ENCODE results near the gene A2M. TPM values are rescaled to one million over a fixed set of nuclear protein-coding genes. Genes with fewer than 3 reads are reported as not detected.
A peak's percentile ranks its signal among the peaks of the same experiment; 100 is the strongest.

A2M gene
- total and polyA plus RNA-seq, 10 donors, result 28.9 to 975 (median 409) TPM

DNA sequence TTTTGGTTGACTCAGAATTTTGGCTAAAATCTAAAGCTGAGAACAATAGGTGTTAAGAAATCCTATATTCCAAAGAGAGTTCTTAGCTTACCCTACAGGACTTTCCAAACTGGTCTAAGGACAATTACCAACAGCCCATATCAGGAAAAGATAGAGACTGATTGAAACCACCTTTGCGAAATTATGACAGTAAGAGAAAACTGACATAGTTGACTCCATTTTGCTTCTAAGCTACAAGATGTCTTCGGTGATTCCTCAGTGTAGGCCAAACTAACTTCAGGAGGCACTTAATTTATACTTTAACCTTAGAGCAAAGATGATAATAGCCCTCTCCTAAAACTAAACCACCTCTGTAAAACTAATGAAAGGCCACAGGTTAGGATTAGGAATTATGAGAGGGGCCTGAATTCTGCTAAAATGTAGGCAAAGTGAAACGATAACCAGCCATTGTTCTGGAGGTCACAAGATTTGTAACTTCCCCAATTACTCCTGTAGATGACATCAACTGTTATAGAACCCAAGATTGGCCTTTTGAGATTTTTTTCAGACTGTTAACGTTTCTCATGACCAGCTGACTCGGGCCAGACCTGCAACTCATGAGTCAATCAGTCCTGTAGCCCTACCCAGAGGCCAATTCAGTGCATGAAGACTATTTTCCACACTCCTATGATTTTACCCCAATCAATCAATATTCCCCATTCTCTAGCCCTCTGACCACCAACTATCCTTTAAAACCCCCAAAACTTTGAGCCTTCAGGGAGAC is 83.3 kb downstream of the A2M start:
- H3K4me1 ChIP-seq, result peaks cover 0 to 2% (median 0%) of the 10 kb centered on the region in 6 donors
- intact Hi-C loops (cut with DNase I; ENCODE audit: low total_unique reads), result no loop called here
- WGBS, 5 donors, result 58 to 72% (median 63%) methylated on average over 5 of the region's 5 CpGs
- DNase-seq, result no peak
- H3K27me3 ChIP-seq (replicated peaks in 1 of 7), result no peaks in the 10 kb centered on the region
- H3K36me3 ChIP-seq, result no peaks in the 10 kb centered on the region
- no peak overlapping the region for H3K27ac ChIP-seq
- H3K4me3 ChIP-seq, result no peak overlapping the region
- TF ChIP-seq, protein P1, sequence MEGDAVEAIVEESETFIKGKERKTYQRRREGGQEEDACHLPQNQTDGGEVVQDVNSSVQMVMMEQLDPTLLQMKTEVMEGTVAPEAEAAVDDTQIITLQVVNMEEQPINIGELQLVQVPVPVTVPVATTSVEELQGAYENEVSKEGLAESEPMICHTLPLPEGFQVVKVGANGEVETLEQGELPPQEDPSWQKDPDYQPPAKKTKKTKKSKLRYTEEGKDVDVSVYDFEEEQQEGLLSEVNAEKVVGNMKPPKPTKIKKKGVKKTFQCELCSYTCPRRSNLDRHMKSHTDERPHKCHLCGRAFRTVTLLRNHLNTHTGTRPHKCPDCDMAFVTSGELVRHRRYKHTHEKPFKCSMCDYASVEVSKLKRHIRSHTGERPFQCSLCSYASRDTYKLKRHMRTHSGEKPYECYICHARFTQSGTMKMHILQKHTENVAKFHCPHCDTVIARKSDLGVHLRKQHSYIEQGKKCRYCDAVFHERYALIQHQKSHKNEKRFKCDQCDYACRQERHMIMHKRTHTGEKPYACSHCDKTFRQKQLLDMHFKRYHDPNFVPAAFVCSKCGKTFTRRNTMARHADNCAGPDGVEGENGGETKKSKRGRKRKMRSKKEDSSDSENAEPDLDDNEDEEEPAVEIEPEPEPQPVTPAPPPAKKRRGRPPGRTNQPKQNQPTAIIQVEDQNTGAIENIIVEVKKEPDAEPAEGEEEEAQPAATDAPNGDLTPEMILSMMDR (IDR thresholded peaks at IDR 0.05 in 8 of 11, conservative IDR thresholded peaks at IDR 0.05 in 3 of 11), result no peak
- TF ChIP-seq POLR2AphosphoS5 (IDR thresholded peaks at IDR 0.05), result no peak
- TF ChIP-seq POLR2A (IDR thresholded peaks at IDR 0.05), result no peak
- H3K9me3 ChIP-seq, result peaks cover 0 to 5% (median 0%) of the 10 kb centered on the region in 8 donors

DNA sequence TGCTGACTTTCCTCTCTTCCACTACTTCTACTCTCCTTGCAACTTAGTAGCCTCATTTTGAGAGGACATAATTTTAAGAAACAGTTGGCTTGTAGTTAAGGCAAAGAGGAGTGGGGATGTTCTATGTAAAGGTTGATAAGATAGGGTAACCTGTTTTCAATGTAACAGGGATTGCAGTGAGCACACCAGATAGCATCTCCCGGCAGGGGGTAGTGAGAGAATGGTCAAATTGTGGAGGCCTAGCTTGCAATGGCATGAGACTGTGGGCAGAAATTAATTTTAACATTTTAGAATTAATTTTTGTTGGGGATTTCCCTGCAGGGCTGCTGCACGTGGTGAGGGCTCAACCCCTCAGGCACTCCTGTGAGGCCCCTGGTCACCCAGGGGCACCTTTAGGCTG is 84.9 kb downstream of the A2M start:
- H3K4me3 ChIP-seq, result no peak overlapping the region
- intact Hi-C loops (cut with DNase I; ENCODE audit: low total_unique reads), result no loop called here
- H3K27me3 ChIP-seq (replicated peaks in 1 of 7), result no peaks in the 10 kb centered on the region
- H3K36me3 ChIP-seq, result no peaks in the 10 kb centered on the region
- peaks cover 0 to 5% (median 0%) of the 10 kb centered on the region in 8 donors for H3K9me3 ChIP-seq
- WGBS, 5 donors, result 67 to 78% (median 71%) methylated on average over 2 of the region's 2 CpGs
- no peak for DNase-seq
- H3K4me1 ChIP-seq, result peaks cover 0 to 18% (median 9%) of the 10 kb centered on the region in 6 donors
- peak overlapping the region in 1 of 8 donors; percentile 48 for H3K27ac ChIP-seq
- TF ChIP-seq POLR2A (IDR thresholded peaks at IDR 0.05) (no peak), POLR2AphosphoS5 (IDR thresholded peaks at IDR 0.05) (no peak)
- TF ChIP-seq, protein P1 (IDR thresholded peaks at IDR 0.05 in 8 of 11, conservative IDR thresholded peaks at IDR 0.05 in 3 of 11), result no peak

DNA sequence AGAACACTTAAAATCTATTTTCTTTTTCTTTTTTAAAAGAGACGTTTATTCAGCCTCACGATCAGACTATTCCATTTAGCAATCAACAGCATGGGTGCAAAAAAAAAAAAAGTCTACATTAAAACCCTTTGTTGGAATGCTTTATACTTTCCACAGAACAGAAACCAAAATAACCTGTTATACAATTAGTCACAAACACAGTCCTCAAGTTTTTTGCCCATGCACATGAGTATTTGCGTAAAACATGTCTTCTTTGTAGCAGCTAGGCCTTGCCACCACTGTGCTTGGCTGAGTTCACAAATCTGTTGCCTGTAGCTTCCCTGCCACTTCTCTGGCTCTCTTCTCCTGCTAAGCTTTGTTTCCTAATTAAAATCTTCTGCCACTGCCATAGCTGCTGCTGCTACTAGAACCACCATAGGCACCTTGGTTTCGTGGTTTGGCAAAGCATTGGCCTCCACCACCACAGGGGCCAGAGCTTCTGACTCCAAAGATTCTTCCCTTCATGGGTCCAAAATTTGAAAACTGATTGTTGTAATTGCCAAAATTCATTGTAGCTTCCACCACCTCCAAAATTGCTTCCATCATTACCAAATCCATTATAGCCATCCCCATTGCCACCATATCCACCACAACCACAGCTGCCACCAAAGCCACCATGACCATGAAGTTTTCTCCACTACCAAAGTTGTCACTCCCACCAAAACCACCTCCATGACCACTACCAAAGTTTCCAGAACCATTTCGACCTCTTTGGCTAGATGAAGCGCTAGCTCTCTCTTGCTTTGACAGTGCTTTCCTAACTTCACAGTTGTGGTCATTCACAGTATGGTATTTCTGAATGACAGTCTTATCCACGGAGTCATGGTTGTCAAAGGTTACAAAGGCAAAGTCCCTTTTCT is 88.3 kb downstream of the A2M start:
- Histone ChIP-seq H3K27me3 (replicated peaks in 1 of 7) (no peaks in the 10 kb centered on the region), H3K36me3 (no peaks in the 10 kb centered on the region), H3K9me3 (no peaks in the 10 kb centered on the region), H3K4me3 (no peak overlapping the region), H3K27ac (peak overlapping the region; percentile 8 to 81 (median 35)), H3K4me1 (peaks cover 0 to 42% (median 22%) of the 10 kb centered on the region in 6 donors)
- no peak for DNase-seq
- intact Hi-C loops (cut with DNase I; ENCODE audit: low total_unique reads), result no loop called here
- no peak for TF ChIP-seq POLR2AphosphoS5 (IDR thresholded peaks at IDR 0.05)
- TF ChIP-seq, protein P1 (IDR thresholded peaks at IDR 0.05 in 8 of 11, conservative IDR thresholded peaks at IDR 0.05 in 3 of 11), result no peak
- TF ChIP-seq POLR2A (IDR thresholded peaks at IDR 0.05), result no peak
- WGBS, 5 donors, result 79 to 88% (median 84%) methylated on average over 7 of the region's 7 CpGs

DNA sequence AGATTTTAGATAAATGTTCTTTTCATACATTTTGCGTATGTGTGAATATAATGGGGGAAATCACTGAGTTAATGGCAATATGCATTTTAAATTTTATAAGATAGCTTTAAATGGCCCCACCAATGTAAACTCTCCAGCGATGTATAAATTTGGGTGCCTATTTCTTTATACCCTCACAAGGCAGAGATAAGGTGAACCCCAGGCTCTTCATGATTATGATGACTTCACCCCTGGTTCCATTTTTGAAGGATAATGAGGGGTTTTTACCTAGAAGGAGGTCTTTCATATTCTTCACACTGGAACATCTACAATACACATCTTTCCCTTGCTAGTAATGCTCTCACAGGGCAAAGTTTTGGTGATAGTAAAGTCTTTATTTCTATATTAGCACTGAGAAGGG is 91.2 kb downstream of the A2M start:
- DNase-seq, result no peak
- no peaks in the 10 kb centered on the region for H3K27me3 ChIP-seq (replicated peaks in 1 of 7)
- intact Hi-C loops (cut with DNase I; ENCODE audit: low total_unique reads), result no loop called here
- no peaks in the 10 kb centered on the region for H3K9me3 ChIP-seq
- no peak for TF ChIP-seq POLR2AphosphoS5 (IDR thresholded peaks at IDR 0.05)
- TF ChIP-seq POLR2A (IDR thresholded peaks at IDR 0.05), result no peak
- TF ChIP-seq, protein P1 (IDR thresholded peaks at IDR 0.05 in 8 of 11, conservative IDR thresholded peaks at IDR 0.05 in 3 of 11), result no peak
- H3K4me1 ChIP-seq, result peaks cover 0 to 42% (median 22%) of the 10 kb centered on the region in 6 donors
- no peaks in the 10 kb centered on the region for H3K36me3 ChIP-seq
- H3K27ac ChIP-seq, result peak overlapping the region in 7 of 8 donors; percentile 2 to 81 (median 67)
- no peak overlapping the region for H3K4me3 ChIP-seq
- 87 to 95% (median 91%) methylated on average over 2 of the region's 2 CpGs for WGBS, 5 donors

Measured in spleen (tissue), 11 donors.